HG02588 (cell line): ENCODE measurements around the gene MAMDC2.

Experiments
- ATAC-seq: cut with Tn5 transposase; IDR thresholded peaks from one replicate; pipeline ENCODE4 v1.9.1; 2021; ENCODE audit warnings: mild to moderate bottlenecking, moderate library complexity; ENCODE audit not compliant: unreplicated experiment

The MAMDC2 gene

GRCh38 chr9:70060883-70061507, 17.3 kb downstream of the MAMDC2 start:
- ATAC-seq, result peak; percentile 70

- no peak for ATAC-seq
Measured at GRCh38 chr9:70061776-70062175, 18.1 kb downstream of the MAMDC2 start.

GRCh38 chr9:70064496-70064895, 20.8 kb downstream of the MAMDC2 start:
- no peak for ATAC-seq

GRCh38 chr9:70065572-70065971, 21.9 kb downstream of the MAMDC2 start:
- no peak for ATAC-seq

- ATAC-seq, result no peak
Measured at GRCh38 chr9:70066418-70066817, 22.8 kb downstream of the MAMDC2 start.

GRCh38 chr9:70066874-70067273, 23.2 kb downstream of the MAMDC2 start:
- ATAC-seq, result no peak

- ATAC-seq, result no peak
Measured at GRCh38 chr9:70069704-70070103, 26.1 kb downstream of the MAMDC2 start.

- ATAC-seq, result no peak
Measured at GRCh38 chr9:70073193-70073592, 29.5 kb downstream of the MAMDC2 start.

GRCh38 chr9:70073756-70074155, 30.1 kb downstream of the MAMDC2 start:
- no peak for ATAC-seq

- ATAC-seq, result no peak
Measured at GRCh38 chr9:70076678-70077077, 33.0 kb downstream of the MAMDC2 start.

GRCh38 chr9:70079417-70080037, 35.9 kb downstream of the MAMDC2 start:
- ATAC-seq, result no peak

- ATAC-seq, result no peak
Measured at GRCh38 chr9:70080481-70081119, 37.0 kb downstream of the MAMDC2 start.

- no peak for ATAC-seq
Measured at GRCh38 chr9:70081120-70081495, 37.5 kb downstream of the MAMDC2 start.

GRCh38 chr9:70083429-70083828, 39.8 kb downstream of the MAMDC2 start:
- ATAC-seq, result no peak

GRCh38 chr9:70085241-70085640, 41.6 kb downstream of the MAMDC2 start:
- no peak for ATAC-seq

GRCh38 chr9:70091103-70091502, 47.5 kb downstream of the MAMDC2 start:
- no peak for ATAC-seq

GRCh38 chr9:70091572-70091971, 47.9 kb downstream of the MAMDC2 start:
- ATAC-seq, result no peak

GRCh38 chr9:70092190-70092589, 48.5 kb downstream of the MAMDC2 start:
- no peak for ATAC-seq

GRCh38 chr9:70093095-70093494, 49.4 kb downstream of the MAMDC2 start:
- ATAC-seq, result no peak

- ATAC-seq, result no peak
Measured at GRCh38 chr9:70093944-70094343, 50.3 kb downstream of the MAMDC2 start.

- ATAC-seq, result no peak
Measured at GRCh38 chr9:70094747-70095146, 51.1 kb downstream of the MAMDC2 start.

GRCh38 chr9:70097187-70097586, 53.5 kb downstream of the MAMDC2 start:
- ATAC-seq, result no peak
